ENCODE data around the gene PTPRB.

- no peak for TF ChIP-seq CTCF (IDR thresholded peaks at IDR 0.05; ENCODE audit: low read depth, low read length, poor library complexity, severe bottlenecking)
- no peak for TF ChIP-seq EZH2phosphoT487 (IDR thresholded peaks at IDR 0.05; ENCODE audit: borderline replicate concordance, low read length)
Measured at GRCh38 chr12:70534466-70534865, 102.8 kb downstream of the PTPRB start.

Data from DOHH2 (cell line).